ENCODE measurements around the gene PPFIBP1. TPM values are rescaled to one million over a fixed set of nuclear protein-coding genes. Genes with fewer than 3 reads are reported as not detected.
A peak's percentile ranks its signal among the peaks of the same experiment; 100 is the strongest.

The PPFIBP1 gene
- total RNA-seq, 4 donors from 2014 or later, result 48.6 to 148 (median 74.8) TPM

DNA sequence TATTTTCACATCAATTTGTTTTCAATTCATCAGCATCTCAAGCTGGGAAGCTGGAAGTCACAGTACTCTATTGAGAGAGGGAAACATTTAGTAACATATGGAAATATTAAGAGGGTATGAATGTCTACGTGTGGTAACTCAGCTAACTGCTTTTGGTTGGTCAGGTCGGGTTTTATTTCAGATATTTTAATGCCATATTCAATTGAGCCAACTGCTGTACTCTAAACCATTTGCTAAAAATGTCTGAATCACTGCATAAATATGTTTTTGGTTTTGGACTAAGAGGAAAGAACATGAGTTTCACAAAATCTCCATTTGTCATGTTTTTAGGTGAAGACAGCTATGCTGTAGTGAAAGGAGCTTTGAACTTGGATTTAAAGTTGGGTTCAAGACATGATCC, 18.9 kb upstream of the PPFIBP1 start:
- Histone ChIP-seq H3K4me1 (no peaks in the 10 kb centered on the region), H3K27ac (no peak overlapping the region), H3K9me3 (no peaks in the 10 kb centered on the region), H3K4me3 (no peak overlapping the region), H3K36me3 (no peaks in the 10 kb centered on the region), H3K27me3 (no peaks in the 10 kb centered on the region)
- 62% methylated on average over 2 of the region's 2 CpGs for WGBS
- TF ChIP-seq CTCF (IDR thresholded peaks at IDR 0.05), result no peak
- no peak for TF ChIP-seq POLR2AphosphoS5 (IDR thresholded peaks at IDR 0.05)
- no peak for TF ChIP-seq EP300 (IDR thresholded peaks at IDR 0.05)
- TF ChIP-seq POLR2A (IDR thresholded peaks at IDR 0.05), result no peak
- DNase-seq (ENCODE audit: low spot score in 2 of 2), result no peak

DNA sequence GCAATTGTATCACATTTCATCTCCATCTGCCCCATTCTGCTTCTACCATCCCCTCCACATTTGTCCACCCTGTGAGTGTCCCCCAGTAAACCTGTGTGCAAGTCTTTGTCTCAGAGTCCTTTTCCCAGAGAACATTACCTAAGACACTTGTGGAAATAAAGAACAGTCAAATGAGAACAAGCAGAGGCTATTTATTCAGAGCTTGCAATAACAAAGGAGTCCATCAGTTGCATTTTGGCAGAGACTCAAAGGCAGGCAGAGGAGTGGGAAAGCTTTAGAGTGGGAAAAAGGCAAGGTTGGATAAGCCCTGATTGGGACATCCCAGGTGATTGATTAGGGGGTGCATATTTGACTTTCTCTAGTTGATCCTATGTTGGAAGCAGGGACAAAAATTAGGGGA, 18.2 kb upstream of the PPFIBP1 start:
- Histone ChIP-seq H3K27ac (no peak overlapping the region), H3K9me3 (no peaks in the 10 kb centered on the region), H3K4me3 (no peak overlapping the region), H3K27me3 (no peaks in the 10 kb centered on the region), H3K36me3 (no peaks in the 10 kb centered on the region), H3K4me1 (no peaks in the 10 kb centered on the region)
- no peak for DNase-seq (ENCODE audit: low spot score in 2 of 2)
- TF ChIP-seq POLR2AphosphoS5 (IDR thresholded peaks at IDR 0.05) (no peak), CTCF (IDR thresholded peaks at IDR 0.05) (no peak), EP300 (IDR thresholded peaks at IDR 0.05) (no peak), POLR2A (IDR thresholded peaks at IDR 0.05) (no peak)

- 91% methylated on average over 2 of the region's 2 CpGs for WGBS
- no peak overlapping the region for H3K4me3 ChIP-seq
These were observed 17.3 kb upstream of the PPFIBP1 start for GRCh38 chr12:27506645-27507189.

GRCh38 chr12:27508736-27509431, 15.1 kb upstream of the PPFIBP1 start:
- Histone ChIP-seq H3K27me3 (no peaks in the 10 kb centered on the region), H3K9me3 (no peaks in the 10 kb centered on the region), H3K27ac (no peak overlapping the region), H3K4me3 (no peak overlapping the region), H3K4me1 (peaks cover 3% of the 10 kb centered on the region), H3K36me3 (no peaks in the 10 kb centered on the region)
- no peak for DNase-seq (ENCODE audit: low spot score in 2 of 2)
- no peak for TF ChIP-seq EP300 (IDR thresholded peaks at IDR 0.05)
- no peak for TF ChIP-seq CTCF (IDR thresholded peaks at IDR 0.05)
- no peak for TF ChIP-seq POLR2A (IDR thresholded peaks at IDR 0.05)
- no peak for TF ChIP-seq POLR2AphosphoS5 (IDR thresholded peaks at IDR 0.05)
- 80% methylated on average over 5 of the region's 5 CpGs for WGBS

More at GRCh38 chr12:27506645-27507189, 17.3 kb upstream of the PPFIBP1 start:
- no peaks in the 10 kb centered on the region for H3K27me3 ChIP-seq
- no peak for DNase-seq (ENCODE audit: low spot score in 2 of 2)
- TF ChIP-seq POLR2AphosphoS5 (IDR thresholded peaks at IDR 0.05), result no peak
- TF ChIP-seq POLR2A (IDR thresholded peaks at IDR 0.05), result no peak
- no peak for TF ChIP-seq CTCF (IDR thresholded peaks at IDR 0.05)
- no peak for TF ChIP-seq EP300 (IDR thresholded peaks at IDR 0.05)
- H3K27ac ChIP-seq, result no peak overlapping the region
- H3K9me3 ChIP-seq, result no peaks in the 10 kb centered on the region
- H3K4me1 ChIP-seq, result peaks cover 3% of the 10 kb centered on the region
- H3K36me3 ChIP-seq, result no peaks in the 10 kb centered on the region

DNA sequence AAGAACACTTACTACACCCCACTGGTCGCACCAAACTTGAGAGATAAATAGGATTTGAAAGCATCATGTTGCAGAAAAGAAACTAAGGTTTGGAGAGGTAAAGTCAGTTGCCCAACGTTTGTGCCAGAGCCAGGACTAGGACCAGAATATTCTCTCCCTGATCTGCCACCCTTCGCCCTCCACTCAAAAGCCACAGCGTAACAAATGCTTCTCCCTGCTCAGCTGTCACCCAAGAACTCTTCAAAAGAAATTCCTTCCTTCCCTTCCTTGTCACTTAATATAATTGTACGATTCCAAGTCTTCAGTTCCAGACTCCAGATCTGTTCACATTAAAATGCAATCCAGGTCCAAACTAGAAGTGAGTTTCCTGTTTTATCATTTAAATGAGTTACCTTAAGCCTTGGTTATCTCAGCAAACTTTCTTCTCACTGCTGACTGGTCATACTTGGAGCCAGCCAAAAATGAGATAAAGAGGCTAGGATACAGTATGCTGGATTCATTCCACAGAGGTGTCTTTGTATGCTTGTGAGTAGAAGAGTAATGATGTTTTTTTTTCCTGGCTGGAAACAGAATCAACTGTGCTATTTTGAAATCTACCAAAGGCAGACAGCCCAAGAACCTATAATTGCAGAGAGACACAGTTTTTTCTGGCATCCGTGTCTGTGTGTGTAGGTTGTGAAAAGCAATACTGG, 12.8 kb upstream of the PPFIBP1 start:
- H3K27me3 ChIP-seq, result no peaks in the 10 kb centered on the region
- TF ChIP-seq POLR2AphosphoS5 (IDR thresholded peaks at IDR 0.05), result no peak
- no peak for TF ChIP-seq EP300 (IDR thresholded peaks at IDR 0.05)
- TF ChIP-seq CTCF (IDR thresholded peaks at IDR 0.05), result no peak
- no peak for TF ChIP-seq POLR2A (IDR thresholded peaks at IDR 0.05)
- H3K4me1 ChIP-seq, result peaks cover 3% of the 10 kb centered on the region
- H3K4me3 ChIP-seq, result no peak overlapping the region
- no peaks in the 10 kb centered on the region for H3K9me3 ChIP-seq
- peak overlapping the region; percentile 37 for H3K27ac ChIP-seq
- no peaks in the 10 kb centered on the region for H3K36me3 ChIP-seq
- no peak for DNase-seq (ENCODE audit: low spot score in 2 of 2)
- WGBS, result 60% methylated on average over 6 of the region's 6 CpGs

All from suprapubic skin (tissue), 4 donors.